Activated CD4-positive, alpha-beta T cell treated with anti-CD3 and anti-CD28 coated beads for 1 hour (primary cell): ENCODE data around the gene KCTD14.
"Not testable (repeated sequence)": the region's sequence is repeated elsewhere in the genome, so short reads cannot be mapped to it uniquely, and the experiment has no call there.

ENCODE experiments used
- DNase-seq: peaks from one replicate; pipeline ENCODE4 v3.0.0-alpha.2; 2020

KCTD14 gene

GRCh38 chr11:78045851-78046485, 22.9 kb upstream of the KCTD14 start:
- DNase-seq = peak; percentile 61

DNA sequence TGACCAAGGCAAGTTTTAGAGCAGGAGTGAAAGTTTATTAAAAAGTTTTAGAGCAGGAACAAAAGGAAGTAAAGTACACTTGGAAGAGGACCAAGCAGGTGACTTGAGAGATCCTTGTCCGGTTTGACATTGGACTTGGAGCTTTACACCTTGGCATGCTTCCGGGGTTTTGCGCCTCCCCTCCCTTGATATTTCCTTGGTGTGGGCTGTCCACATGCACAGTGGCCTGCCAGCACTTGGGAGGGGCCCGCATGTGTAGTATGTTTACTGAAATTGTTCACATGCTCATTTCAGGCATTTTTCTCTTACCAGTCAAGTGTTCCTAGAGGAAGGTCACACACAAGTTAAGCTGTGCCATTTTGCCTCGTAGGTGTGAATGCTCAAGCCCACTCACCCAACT, 21.6 kb upstream of the KCTD14 start:
- no peak for DNase-seq

- DNase-seq = no peak
Measured at GRCh38 chr11:78041843-78042440, 18.9 kb upstream of the KCTD14 start.

DNA sequence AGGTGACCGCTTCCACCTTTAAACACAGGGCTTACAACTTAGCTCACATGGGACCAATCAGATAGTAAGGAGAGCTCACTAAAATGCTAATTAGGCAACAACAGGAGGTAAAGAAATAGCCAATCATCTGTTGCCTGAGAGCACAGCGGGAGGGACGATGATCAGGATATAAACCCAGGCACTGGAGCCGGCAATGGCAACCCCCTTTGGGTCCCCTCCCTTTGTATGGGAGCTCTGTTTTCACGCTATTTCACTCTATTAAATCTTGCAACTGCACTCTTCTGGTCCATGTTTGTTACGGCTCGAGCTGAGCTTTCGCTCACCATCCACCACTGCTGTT, 18.3 kb upstream of the KCTD14 start:
- DNase-seq = not testable (repeated sequence)

DNA sequence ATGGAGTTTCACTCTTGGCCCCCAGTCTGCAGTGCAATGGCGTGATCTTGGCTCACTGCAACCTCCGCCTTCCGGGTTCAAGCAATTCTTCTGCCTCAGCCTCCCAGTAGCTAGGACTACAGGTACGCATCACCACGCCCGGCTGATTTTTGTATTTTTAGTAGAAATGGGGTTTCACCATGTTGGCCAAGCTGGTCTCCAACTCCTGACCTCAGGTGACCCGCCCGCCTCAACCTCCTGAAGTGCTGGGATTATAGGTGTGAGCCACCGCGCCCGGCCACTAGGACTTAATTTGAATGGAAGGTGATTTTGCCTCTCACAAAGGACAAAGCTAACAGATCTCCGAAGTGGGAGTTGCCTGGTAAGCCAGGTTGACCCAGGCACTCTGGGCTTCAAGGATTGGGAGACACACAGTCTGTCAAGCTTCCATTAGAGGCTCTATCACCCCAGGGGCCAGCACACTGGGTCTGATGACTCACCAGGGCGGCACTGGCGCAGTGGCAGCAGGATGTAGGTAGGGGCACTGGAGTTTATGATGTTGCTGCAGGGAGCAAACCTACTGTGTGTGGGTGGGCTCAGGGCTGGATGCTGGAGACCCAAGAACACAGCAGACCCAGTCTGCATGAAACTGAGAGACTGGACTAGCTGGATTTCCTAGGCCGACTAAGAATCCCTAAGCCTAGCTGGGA, 17.8 kb upstream of the KCTD14 start:
- DNase-seq = no peak

DNA sequence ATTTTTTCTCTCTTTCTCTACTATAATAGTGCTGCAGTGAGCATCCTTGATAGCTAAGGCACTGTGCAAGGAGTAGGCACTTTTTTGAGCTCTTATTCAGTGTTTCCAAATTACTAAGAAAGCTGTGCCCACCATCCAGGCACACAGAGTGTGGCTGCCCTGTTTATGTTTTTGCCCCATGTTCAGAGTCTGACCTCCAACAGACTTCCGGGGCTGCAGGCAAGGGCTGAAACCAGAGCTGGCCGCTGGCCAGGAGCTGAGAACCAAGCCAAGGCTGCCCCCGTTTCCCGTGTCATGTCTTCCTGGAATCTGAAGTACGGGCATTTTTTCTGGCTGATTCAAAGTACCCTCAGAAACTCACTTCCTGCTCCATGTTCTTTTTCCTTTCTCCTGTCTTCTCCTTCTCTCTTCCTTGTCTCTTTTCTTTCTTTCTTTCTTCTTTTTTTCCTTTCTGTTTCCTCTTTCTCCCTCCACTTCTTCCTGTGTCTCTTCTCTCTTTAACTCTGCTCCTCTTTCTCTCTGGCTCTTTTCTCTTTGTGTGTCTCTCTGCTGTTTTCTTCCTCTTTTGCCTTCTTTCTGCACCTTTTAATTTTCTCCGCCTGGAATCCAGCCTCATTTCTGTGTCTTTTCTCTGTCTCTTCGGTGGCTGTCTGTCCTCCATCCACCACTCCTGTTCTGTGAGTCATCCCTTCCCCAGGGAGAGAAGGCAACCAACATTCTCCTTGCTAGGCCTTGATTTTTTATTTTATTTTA, 17.0 kb upstream of the KCTD14 start:
- no peak for DNase-seq

DNA sequence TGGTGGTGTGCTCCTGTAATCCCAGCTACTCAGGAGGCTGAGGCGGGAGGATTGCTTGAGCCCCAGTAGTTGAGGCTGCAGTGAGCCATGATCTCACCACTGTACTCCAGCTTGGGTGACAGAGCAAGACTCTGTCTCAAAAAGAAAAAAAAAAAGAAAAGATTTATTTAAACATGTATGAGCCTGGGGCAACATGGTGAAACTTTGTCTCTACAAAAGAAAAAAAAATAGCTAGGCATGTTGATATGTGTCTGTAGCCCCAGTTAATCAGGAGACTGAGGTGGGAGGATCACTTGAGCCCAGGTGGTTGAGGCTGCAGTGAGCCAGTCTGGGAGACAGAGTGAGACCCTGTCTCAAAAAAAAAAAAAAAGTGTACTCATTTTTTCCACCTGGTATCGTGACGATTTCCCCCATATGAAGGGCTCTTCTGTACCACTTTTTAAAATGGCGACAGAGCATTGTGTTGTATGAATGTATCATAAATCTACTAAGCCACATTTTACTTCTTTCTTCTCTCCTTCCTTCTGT, 16.4 kb upstream of the KCTD14 start:
- no peak for DNase-seq

DNA sequence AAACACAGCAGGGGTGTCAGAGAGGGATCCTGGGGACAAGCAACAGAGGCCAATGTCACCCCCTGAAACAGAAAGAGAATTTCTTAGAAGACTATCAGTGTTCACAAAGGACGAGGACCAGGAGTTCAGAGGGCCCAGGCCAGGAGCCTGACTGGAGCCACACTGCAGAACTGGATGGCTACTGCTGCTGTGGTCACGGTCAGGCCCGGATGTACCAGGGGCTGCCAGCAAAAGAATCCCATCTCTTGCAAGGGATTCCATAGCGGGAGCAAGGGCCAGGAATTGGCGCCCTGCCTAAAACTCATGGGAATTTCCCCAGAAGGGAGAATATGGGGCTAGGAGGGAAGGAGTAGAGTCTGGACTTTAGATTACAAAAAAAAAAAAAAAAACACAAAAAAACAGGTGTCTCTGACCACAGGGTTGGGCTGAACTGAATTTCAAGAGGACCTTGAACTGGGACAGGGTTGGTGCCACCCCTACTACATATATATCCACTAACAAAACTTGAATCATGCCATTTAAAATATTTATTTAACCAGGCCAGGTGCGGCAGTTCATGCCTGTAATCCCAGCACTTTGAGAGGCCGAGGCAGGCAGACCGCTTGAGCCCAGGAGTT, 15.7 kb upstream of the KCTD14 start:
- no peak for DNase-seq

DNA sequence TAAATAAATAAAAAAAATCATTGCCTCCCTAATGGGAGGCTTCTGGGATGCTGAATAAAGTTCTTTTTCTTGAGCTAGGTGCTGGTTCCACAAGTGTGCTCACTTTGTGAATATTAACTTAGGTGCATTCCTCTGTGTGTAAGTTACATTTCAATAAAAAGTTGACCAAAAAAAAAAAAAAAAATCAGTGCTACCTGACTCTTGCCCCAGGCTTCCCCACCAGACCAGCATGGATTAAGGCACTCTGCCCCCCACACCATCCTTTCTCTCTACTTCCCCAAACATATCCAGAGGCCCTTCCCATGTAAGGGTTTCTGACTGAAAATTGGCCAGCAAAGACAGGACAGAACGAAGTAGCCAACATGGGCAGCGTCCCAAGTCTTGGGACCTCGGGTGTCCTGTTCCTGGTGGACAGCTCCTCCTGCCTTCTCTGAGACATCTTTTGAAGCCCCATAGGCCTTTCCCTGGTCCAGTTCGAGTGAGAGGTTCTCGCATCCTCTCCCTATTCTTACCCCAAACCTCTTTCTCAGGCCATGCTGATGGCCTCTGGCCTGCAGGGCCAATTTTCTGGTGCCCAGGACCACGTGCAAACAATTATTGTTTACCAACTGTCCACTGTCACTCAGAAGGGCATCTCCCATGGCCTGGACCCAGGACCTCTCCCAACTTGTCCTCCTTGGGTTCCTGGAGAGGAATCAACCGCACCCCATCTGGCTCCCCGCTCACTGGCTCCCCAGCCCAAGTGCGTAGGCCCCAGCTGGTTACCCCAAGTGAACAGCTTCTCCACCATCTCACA, 14.9 kb upstream of the KCTD14 start:
- no peak for DNase-seq

- DNase-seq = no peak
Measured at GRCh38 chr11:78037056-78037455, 14.0 kb upstream of the KCTD14 start.

- no peak for DNase-seq
Measured at GRCh38 chr11:78036313-78036712, 13.2 kb upstream of the KCTD14 start.

DNA sequence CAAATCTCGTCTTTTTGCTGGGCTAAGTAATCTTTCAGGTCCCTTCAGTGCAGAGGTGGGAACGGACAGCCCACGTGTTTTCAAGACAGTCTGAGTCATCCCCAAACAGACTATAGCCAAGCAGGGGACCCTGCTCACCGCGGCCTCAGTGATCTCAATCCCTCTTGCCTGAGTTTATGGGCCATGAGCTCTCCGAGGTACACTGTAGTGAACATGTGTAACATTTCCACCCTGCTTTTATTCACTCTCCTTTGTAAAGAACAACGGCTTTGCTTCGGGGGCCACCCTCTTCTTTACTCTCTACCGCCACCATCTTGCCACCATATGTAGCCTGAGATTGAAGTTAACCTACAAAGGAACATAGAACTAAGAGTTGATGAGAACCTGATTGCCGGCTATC, 11.5 kb upstream of the KCTD14 start:
- DNase-seq = no peak

GRCh38 chr11:78033040-78033439, 10.0 kb upstream of the KCTD14 start:
- no peak for DNase-seq

GRCh38 chr11:78032090-78032489, 9.0 kb upstream of the KCTD14 start:
- no peak for DNase-seq

GRCh38 chr11:78031629-78032028, 8.6 kb upstream of the KCTD14 start:
- DNase-seq = no peak

GRCh38 chr11:78030429-78031325, 7.6 kb upstream of the KCTD14 start:
- DNase-seq = no peak

DNA sequence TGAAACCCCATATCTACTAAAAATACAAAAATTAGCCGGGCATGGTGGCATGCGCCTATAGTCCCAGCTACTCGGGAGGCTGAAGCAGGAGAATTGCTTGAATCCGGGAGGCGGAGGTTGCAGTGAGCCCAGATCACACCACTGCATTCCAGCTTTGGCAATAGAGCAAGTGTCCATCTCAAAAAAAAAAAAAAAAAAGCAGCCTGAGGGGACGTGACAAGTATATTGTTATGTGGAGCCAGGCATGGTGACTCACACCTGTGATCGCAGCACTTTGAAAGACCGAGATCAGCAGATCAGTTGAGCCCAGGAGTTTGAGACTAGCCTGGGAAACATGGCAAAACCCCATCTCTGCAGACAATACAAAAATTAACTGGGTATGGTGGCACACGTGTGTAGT, 5.3 kb upstream of the KCTD14 start:
- DNase-seq = not testable (repeated sequence)

DNA sequence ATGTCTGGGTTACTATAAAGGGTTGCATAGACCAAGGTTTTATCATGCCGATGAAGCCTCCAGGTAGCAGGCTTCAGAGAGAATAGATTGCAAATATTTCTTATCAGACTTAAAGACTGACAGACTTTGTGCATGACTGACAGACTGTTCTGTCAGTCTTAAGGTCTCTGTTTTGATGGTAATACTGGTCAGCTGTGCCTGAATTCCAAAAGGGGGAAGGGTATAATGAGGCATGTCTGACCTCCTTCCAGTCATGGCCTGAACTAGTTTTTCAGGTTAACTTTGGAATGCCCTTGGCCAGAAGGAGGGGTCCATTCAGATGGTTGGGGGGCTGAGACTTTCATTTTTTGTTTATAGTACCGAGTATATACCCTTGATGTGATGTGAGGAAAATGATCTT, 4.7 kb upstream of the KCTD14 start:
- no peak for DNase-seq

GRCh38 chr11:78025378-78025777, 2.3 kb upstream of the KCTD14 start:
- no peak for DNase-seq

DNA sequence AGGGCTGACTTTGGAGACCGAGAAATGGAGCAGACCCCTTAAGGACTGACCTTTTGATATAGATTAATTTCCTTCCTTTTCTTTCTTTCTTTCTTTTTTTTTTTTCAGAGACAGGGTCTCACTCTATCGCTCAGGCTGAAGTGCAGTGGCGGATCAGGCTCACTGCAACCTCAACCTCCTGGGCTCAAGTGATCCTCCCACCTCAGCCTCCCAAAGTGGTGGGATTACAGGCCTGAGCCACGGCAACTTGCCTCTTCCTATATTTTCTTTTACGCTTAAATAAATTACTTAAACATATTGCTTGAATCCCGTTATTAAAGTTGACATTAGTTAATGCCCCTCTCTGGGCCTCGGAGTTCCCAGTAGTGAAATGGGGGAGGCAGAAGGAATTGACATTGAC, 350 bp upstream of the KCTD14 start:
- no peak for DNase-seq

- no peak for DNase-seq
Measured at GRCh38 chr11:78021611-78022010, 1.5 kb downstream of the KCTD14 start.
